ENCODE data around the gene NR2E1.

Gene NR2E1

GRCh38 chr6:108134213-108134970 is 31.4 kb upstream of the NR2E1 start:
- DNase-seq (ENCODE audit: low read depth, low spot score), result no peak
- Histone ChIP-seq H3K9ac (ENCODE audit: insufficient read length) (peak overlapping the region; percentile 78), H3K27ac (peak overlapping the region; percentile 90)

GRCh38 chr6:108142240-108142639 is 23.6 kb upstream of the NR2E1 start:
- no peaks in the 10 kb centered on the region for H3K9me3 ChIP-seq (ENCODE audit: low read depth, low read length)
- H3K36me3 ChIP-seq (ENCODE audit: insufficient read depth, low read length), result no peaks in the 10 kb centered on the region
- no peak overlapping the region for H3K27ac ChIP-seq
- no peak for DNase-seq (ENCODE audit: low read depth, low spot score)
- H3K4me3 ChIP-seq, result no peak overlapping the region
- TF ChIP-seq POLR2AphosphoS5 (IDR thresholded peaks at IDR 0.05; ENCODE audit: borderline replicate concordance, low read depth, low read length) (no peak), EZH2 (IDR thresholded peaks at IDR 0.05) (no peak), FOXP2 (optimal IDR thresholded peaks at IDR 0.05; ENCODE audit: control extremely low read depth, extremely low read length, insufficient read depth) (no peak)
- H3K9ac ChIP-seq (ENCODE audit: insufficient read length), result no peak overlapping the region

More at GRCh38 chr6:108134213-108134970, 31.4 kb upstream of the NR2E1 start:
- TF ChIP-seq EZH2 (IDR thresholded peaks at IDR 0.05) (no peak), POLR2AphosphoS5 (IDR thresholded peaks at IDR 0.05; ENCODE audit: borderline replicate concordance, low read depth, low read length) (no peak), FOXP2 (optimal IDR thresholded peaks at IDR 0.05; ENCODE audit: control extremely low read depth, extremely low read length, insufficient read depth) (no peak)
- Histone ChIP-seq H3K9me3 (ENCODE audit: low read depth, low read length) (no peaks in the 10 kb centered on the region), H3K36me3 (ENCODE audit: insufficient read depth, low read length) (no peaks in the 10 kb centered on the region), H3K4me3 (peak overlapping the region; percentile 77)

GRCh38 chr6:108145639-108146038 is 20.2 kb upstream of the NR2E1 start:
- no peak for TF ChIP-seq EZH2 (IDR thresholded peaks at IDR 0.05)
- no peak for TF ChIP-seq FOXP2 (optimal IDR thresholded peaks at IDR 0.05; ENCODE audit: control extremely low read depth, extremely low read length, insufficient read depth)
- no peak for TF ChIP-seq POLR2AphosphoS5 (IDR thresholded peaks at IDR 0.05; ENCODE audit: borderline replicate concordance, low read depth, low read length)
- DNase-seq (ENCODE audit: low read depth, low spot score), result no peak
- H3K4me3 ChIP-seq, result no peak overlapping the region
- no peak overlapping the region for H3K9ac ChIP-seq (ENCODE audit: insufficient read length)
- no peak overlapping the region for H3K27ac ChIP-seq
- no peaks in the 10 kb centered on the region for H3K36me3 ChIP-seq (ENCODE audit: insufficient read depth, low read length)
- no peaks in the 10 kb centered on the region for H3K9me3 ChIP-seq (ENCODE audit: low read depth, low read length)

- no peak for TF ChIP-seq EZH2 (IDR thresholded peaks at IDR 0.05)
- no peak for TF ChIP-seq POLR2AphosphoS5 (IDR thresholded peaks at IDR 0.05; ENCODE audit: borderline replicate concordance, low read depth, low read length)
- no peak for TF ChIP-seq FOXP2 (optimal IDR thresholded peaks at IDR 0.05; ENCODE audit: control extremely low read depth, extremely low read length, insufficient read depth)
Measured at GRCh38 chr6:108152446-108152845, 13.4 kb upstream of the NR2E1 start.

GRCh38 chr6:108156180-108156937 is 9.5 kb upstream of the NR2E1 start:
- TF ChIP-seq FOXP2 (optimal IDR thresholded peaks at IDR 0.05; ENCODE audit: control extremely low read depth, extremely low read length, insufficient read depth) (no peak), EZH2 (IDR thresholded peaks at IDR 0.05) (no peak), POLR2AphosphoS5 (IDR thresholded peaks at IDR 0.05; ENCODE audit: borderline replicate concordance, low read depth, low read length) (no peak)
- no peak for DNase-seq (ENCODE audit: low read depth, low spot score)
- no peaks in the 10 kb centered on the region for H3K36me3 ChIP-seq (ENCODE audit: insufficient read depth, low read length)
- H3K27ac ChIP-seq, result peak overlapping the region; percentile 42; the same call in 1 of the 2 replicates
- H3K4me3 ChIP-seq, result no peak overlapping the region
- H3K9me3 ChIP-seq (ENCODE audit: low read depth, low read length), result no peaks in the 10 kb centered on the region
- no peak overlapping the region for H3K9ac ChIP-seq (ENCODE audit: insufficient read length)

More at GRCh38 chr6:108152446-108152845, 13.4 kb upstream of the NR2E1 start:
- H3K9ac ChIP-seq (ENCODE audit: insufficient read length), result no peak overlapping the region
- no peak overlapping the region for H3K4me3 ChIP-seq
- H3K9me3 ChIP-seq (ENCODE audit: low read depth, low read length), result no peaks in the 10 kb centered on the region
- no peaks in the 10 kb centered on the region for H3K36me3 ChIP-seq (ENCODE audit: insufficient read depth, low read length)
- no peak for DNase-seq (ENCODE audit: low read depth, low spot score)
- H3K27ac ChIP-seq, result no peak overlapping the region

- TF ChIP-seq FOXP2 (optimal IDR thresholded peaks at IDR 0.05; ENCODE audit: control extremely low read depth, extremely low read length, insufficient read depth), result no peak
- no peak for TF ChIP-seq POLR2AphosphoS5 (IDR thresholded peaks at IDR 0.05; ENCODE audit: borderline replicate concordance, low read depth, low read length)
- TF ChIP-seq EZH2 (IDR thresholded peaks at IDR 0.05), result no peak
- Histone ChIP-seq H3K9me3 (ENCODE audit: low read depth, low read length) (no peaks in the 10 kb centered on the region), H3K4me3 (no peak overlapping the region), H3K36me3 (ENCODE audit: insufficient read depth, low read length) (no peaks in the 10 kb centered on the region), H3K9ac (ENCODE audit: insufficient read length) (no peak overlapping the region), H3K27ac (no peak overlapping the region)
- no peak for DNase-seq (ENCODE audit: low read depth, low spot score)
Measured at GRCh38 chr6:108156938-108157233, 8.9 kb upstream of the NR2E1 start.

- Histone ChIP-seq H3K9ac (ENCODE audit: insufficient read length) (no peak overlapping the region), H3K36me3 (ENCODE audit: insufficient read depth, low read length) (no peaks in the 10 kb centered on the region), H3K9me3 (ENCODE audit: low read depth, low read length) (no peaks in the 10 kb centered on the region), H3K27ac (no peak overlapping the region), H3K4me3 (no peak overlapping the region)
- TF ChIP-seq FOXP2 (optimal IDR thresholded peaks at IDR 0.05; ENCODE audit: control extremely low read depth, extremely low read length, insufficient read depth) (no peak), POLR2AphosphoS5 (IDR thresholded peaks at IDR 0.05; ENCODE audit: borderline replicate concordance, low read depth, low read length) (no peak), EZH2 (IDR thresholded peaks at IDR 0.05) (no peak)
- no peak for DNase-seq (ENCODE audit: low read depth, low spot score)
Measured at GRCh38 chr6:108157234-108157980, 8.4 kb upstream of the NR2E1 start.

- no peaks in the 10 kb centered on the region for H3K9me3 ChIP-seq (ENCODE audit: low read depth, low read length)
- H3K4me3 ChIP-seq, result no peak overlapping the region
- H3K27ac ChIP-seq, result no peak overlapping the region
- TF ChIP-seq FOXP2 (optimal IDR thresholded peaks at IDR 0.05; ENCODE audit: control extremely low read depth, extremely low read length, insufficient read depth) (no peak), EZH2 (IDR thresholded peaks at IDR 0.05) (no peak), POLR2AphosphoS5 (IDR thresholded peaks at IDR 0.05; ENCODE audit: borderline replicate concordance, low read depth, low read length) (no peak)
- no peaks in the 10 kb centered on the region for H3K36me3 ChIP-seq (ENCODE audit: insufficient read depth, low read length)
- no peak for DNase-seq (ENCODE audit: low read depth, low spot score)
- H3K9ac ChIP-seq (ENCODE audit: insufficient read length), result no peak overlapping the region
Measured at GRCh38 chr6:108157981-108158525, 7.8 kb upstream of the NR2E1 start.

Data from SK-N-MC (cell line).